ENCODE data around the gene CYP2C8. TPM values are rescaled to one million over a fixed set of nuclear protein-coding genes. Genes with fewer than 3 reads are reported as not detected.
"Not testable (repeated sequence)": the region's sequence is repeated elsewhere in the genome, so short reads cannot be mapped to it uniquely, and the experiment has no call there.

CYP2C8 gene
- total RNA-seq, 2 experiments from 2014 or later, result 0.38 TPM; not detected in 1

DNA sequence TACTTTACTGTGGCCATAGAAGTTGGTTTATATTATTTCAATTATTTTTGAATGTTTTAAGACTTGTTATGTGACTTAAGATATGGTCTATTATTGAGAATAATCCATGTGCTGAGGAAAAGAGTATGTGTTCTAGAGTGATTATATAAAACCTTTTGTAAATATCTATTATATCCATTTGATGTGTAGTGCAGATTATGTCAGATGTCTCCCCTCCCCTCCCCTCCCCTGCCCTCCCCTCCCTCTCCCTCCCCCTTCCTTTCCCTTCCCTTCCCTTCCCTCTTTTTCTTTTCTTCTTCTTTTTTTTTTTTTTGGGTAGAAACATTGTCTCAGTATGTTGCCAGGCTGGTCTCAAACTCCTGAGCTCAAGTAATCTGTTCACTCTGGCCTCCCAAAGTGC is 8.3 kb upstream of the CYP2C8 start:
- H3K27me3 Mint-ChIP-seq, result no peaks in the 10 kb centered on the region
- no peak overlapping the region for H3K4me3 Mint-ChIP-seq
- TF ChIP-seq, protein P1, sequence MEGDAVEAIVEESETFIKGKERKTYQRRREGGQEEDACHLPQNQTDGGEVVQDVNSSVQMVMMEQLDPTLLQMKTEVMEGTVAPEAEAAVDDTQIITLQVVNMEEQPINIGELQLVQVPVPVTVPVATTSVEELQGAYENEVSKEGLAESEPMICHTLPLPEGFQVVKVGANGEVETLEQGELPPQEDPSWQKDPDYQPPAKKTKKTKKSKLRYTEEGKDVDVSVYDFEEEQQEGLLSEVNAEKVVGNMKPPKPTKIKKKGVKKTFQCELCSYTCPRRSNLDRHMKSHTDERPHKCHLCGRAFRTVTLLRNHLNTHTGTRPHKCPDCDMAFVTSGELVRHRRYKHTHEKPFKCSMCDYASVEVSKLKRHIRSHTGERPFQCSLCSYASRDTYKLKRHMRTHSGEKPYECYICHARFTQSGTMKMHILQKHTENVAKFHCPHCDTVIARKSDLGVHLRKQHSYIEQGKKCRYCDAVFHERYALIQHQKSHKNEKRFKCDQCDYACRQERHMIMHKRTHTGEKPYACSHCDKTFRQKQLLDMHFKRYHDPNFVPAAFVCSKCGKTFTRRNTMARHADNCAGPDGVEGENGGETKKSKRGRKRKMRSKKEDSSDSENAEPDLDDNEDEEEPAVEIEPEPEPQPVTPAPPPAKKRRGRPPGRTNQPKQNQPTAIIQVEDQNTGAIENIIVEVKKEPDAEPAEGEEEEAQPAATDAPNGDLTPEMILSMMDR (IDR thresholded peaks at IDR 0.05), result no peak
- intact Hi-C loops (cut with micrococcal nuclease), result no loop called here
- ChIA-PET CTCF (no interaction called here), POLR2A (no interaction called here)
- ATAC-seq (no peak), DNase-seq (no peak)
- no peak overlapping the region for H3K27ac Mint-ChIP-seq
- no peaks in the 10 kb centered on the region for H3K9me3 Mint-ChIP-seq
- H3K36me3 Mint-ChIP-seq (ENCODE audit: low read depth), result no peaks in the 10 kb centered on the region
- no peaks in the 10 kb centered on the region for H3K4me1 Mint-ChIP-seq (ENCODE audit: low read depth)

DNA sequence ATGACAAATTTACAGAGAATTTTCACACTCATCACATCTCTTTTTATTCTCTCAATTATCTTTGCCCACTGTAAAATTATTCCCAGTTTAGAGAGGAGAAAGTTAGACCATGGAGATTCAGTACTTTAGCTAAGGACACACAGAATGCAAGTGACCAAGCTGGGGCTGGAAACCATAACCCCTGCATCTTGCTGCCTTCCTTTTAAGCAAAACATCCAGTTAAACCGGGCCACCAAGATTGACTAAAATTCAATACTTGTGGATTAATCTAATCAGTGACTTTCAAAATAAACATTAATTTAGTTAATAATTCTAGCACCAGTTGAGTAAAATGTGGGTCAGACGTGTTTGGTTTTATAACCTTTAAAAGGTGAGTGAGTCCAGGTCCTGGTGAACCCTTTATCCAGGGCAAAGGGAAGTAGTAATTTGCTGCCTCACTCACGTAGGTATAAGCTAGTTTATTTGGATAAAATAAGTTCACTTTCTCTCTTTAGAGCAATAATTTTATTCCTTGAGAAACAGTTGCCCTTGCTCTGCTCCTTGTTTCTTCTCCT is 1.9 kb upstream of the CYP2C8 start:
- Mint-ChIP-seq H3K9me3 (no peaks in the 10 kb centered on the region), H3K36me3 (ENCODE audit: low read depth) (no peaks in the 10 kb centered on the region), H3K4me1 (ENCODE audit: low read depth) (no peaks in the 10 kb centered on the region), H3K27ac (no peak overlapping the region), H3K4me3 (no peak overlapping the region), H3K27me3 (no peaks in the 10 kb centered on the region)
- DNase-seq (no peak), ATAC-seq (no peak)
- intact Hi-C loops (cut with micrococcal nuclease), result no loop called here
- TF ChIP-seq, protein P1 (IDR thresholded peaks at IDR 0.05), result no peak
- ChIA-PET CTCF (no interaction called here), POLR2A (no interaction called here)

DNA sequence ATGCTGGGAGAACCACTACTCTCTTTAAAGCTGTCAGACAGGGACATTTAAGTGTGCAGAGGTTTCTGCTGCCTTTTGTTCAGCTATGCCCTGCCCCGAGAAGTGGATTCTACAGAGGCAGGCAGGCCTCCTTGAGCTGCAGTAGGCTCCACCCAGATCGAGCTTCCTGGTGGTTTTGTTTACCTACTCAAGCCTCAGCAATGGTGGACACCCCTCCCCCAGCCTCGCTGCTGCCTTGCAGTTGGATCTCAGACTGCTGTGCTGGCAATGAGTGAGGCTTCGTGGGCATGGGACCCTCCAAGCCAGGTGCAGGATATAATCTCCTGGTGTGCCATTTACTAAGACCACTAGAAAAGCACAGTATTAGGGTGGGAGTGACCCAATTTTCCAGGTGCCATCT is 5.2 kb downstream of the CYP2C8 start:
- intact Hi-C loops (cut with micrococcal nuclease); H3K4me3 Mint-ChIP-seq; POLR2A ChIA-PET; H3K27ac Mint-ChIP-seq; H3K36me3 Mint-ChIP-seq (ENCODE audit: low read depth); H3K9me3 Mint-ChIP-seq; DNase-seq; H3K27me3 Mint-ChIP-seq; H3K4me1 Mint-ChIP-seq (ENCODE audit: low read depth); ATAC-seq; CTCF ChIA-PET: not testable (repeated sequence)

DNA sequence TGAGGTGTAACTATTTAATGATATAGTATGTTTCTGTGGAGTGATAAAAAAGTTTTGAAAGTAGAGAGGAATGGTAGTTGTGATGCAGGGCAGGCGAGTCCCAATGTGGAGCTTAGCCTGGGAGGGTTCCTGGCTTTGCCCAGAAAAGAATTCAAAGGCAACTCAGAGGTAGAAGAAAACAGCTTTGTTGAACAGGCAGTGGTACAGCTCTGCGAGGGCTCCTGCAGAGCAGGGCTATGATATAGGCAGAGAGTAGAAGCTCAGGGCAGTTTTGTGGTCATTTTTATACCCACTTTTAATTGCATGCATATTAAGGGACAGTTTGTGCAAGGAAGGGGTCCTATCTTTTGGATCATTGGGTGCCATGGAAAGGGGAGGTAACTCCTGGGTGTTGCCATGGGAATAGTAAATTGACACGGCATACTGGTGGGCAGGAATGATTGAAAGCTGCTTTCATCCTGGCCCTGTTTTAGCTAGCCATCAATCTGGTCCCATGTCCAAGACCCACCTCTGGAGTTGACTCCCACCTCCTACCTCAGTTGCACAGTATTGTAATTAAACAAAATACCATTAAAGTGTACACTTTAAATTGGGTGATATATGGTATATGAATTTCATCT is 12.4 kb downstream of the CYP2C8 start:
- DNase-seq (no peak), ATAC-seq (no peak)
- peaks cover 5% of the 10 kb centered on the region for H3K9me3 Mint-ChIP-seq
- no peak overlapping the region for H3K27ac Mint-ChIP-seq
- TF ChIP-seq, protein P1 (IDR thresholded peaks at IDR 0.05), result no peak
- intact Hi-C loops (cut with micrococcal nuclease), result no loop called here
- H3K4me3 Mint-ChIP-seq, result no peak overlapping the region
- no peaks in the 10 kb centered on the region for H3K36me3 Mint-ChIP-seq (ENCODE audit: low read depth)
- H3K4me1 Mint-ChIP-seq (ENCODE audit: low read depth), result no peaks in the 10 kb centered on the region
- ChIA-PET CTCF (no interaction called here), POLR2A (no interaction called here)
- no peaks in the 10 kb centered on the region for H3K27me3 Mint-ChIP-seq

DNA sequence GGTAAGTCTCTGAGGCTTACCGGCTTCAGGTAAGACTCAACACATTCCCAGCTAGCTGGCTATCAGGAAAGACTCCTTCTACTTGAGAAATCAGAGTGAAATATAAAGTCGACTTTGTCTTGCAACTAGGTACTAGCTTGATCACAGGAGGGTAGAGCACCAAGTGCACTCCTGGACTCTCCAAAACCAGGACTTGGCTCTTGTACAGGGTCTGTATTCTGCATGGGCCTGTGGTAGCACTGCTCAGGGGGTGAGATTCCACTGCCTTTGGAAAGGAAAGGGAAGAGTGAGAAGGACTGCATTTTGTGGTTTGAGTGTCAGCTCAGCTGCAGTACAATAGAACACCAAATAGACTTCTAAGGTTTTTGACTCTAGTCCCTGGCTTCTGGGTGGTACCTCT is 19.4 kb downstream of the CYP2C8 start:
- no peak for ATAC-seq
- no peak for DNase-seq
- H3K27ac Mint-ChIP-seq, result no peak overlapping the region
- H3K27me3 Mint-ChIP-seq, result no peaks in the 10 kb centered on the region
- H3K4me3 Mint-ChIP-seq, result no peak overlapping the region
- H3K9me3 Mint-ChIP-seq, result peaks cover 3% of the 10 kb centered on the region
- H3K4me1 Mint-ChIP-seq (ENCODE audit: low read depth), result no peaks in the 10 kb centered on the region
- intact Hi-C loops (cut with micrococcal nuclease), result no loop called here
- TF ChIP-seq, protein P1 (IDR thresholded peaks at IDR 0.05), result no peak
- ChIA-PET CTCF (interaction anchor here (0.8 kb wide), 1 partner anchor 12 kb away, joined by 3 read pairs; no protein-coding TSS in a partner anchor), POLR2A (no interaction called here)
- no peaks in the 10 kb centered on the region for H3K36me3 Mint-ChIP-seq (ENCODE audit: low read depth)
